HEK293 (cell line): ENCODE measurements around the gene IL13.

Experiments
- CTCF ChIA-PET: fragments of 350-600 bp; formaldehyde crosslinking; extraction: SDS; loops from one replicate; lab custom pipeline; 2021; ENCODE audit warnings: antibody characterized with exemption; lab: Yijun Ruan, JAX
- POLR2A ChIA-PET: fragments of 300-600 bp; formaldehyde crosslinking; extraction: SDS; loops from one replicate; lab custom pipeline; 2020; ENCODE audit warnings: antibody characterized with exemption, inconsistent platforms; lab: Yijun Ruan, JAX
- H3K27ac ChIP-seq: fragments of 200-500 bp; sonication (Bioruptor generic); 2 replicates; pipeline ENCODE4 v1.5.1; 2014; ENCODE audit warnings: low read depth, low read length, control low read depth, inconsistent platforms; ENCODE audit errors: extremely low read depth
- H3K36me3 ChIP-seq, 2 experiments: fragments of 200-500 bp in 1 of 2; sonication (Bioruptor generic) in 1 of 2; 1 replicate in 1 of 2; 2 replicates in 1 of 2; pipeline ENCODE4 v1.5.1; 2014 to 2017; ENCODE audit warnings: inconsistent platforms in 2 of 2, low read length in 2 of 2; ENCODE audit not compliant: control insufficient read depth in 2 of 2, insufficient read depth in 1 of 2
- H3K4me1 ChIP-seq: fragments of 200-500 bp; sonication (Bioruptor generic); 2 replicates; pipeline ENCODE4 v1.5.1; 2014; ENCODE audit warnings: mild to moderate bottlenecking, low read length, inconsistent platforms; ENCODE audit not compliant: control insufficient read depth, insufficient read depth
- H3K4me3 ChIP-seq: 2 replicates; pipeline ENCODE4 v1.5.1; 2011; ENCODE audit warnings: low read depth, mild to moderate bottlenecking, control low read depth, low read length, moderate library complexity
- H3K9me3 ChIP-seq: fragments of 200-500 bp; sonication (Bioruptor generic); 2 replicates; pipeline ENCODE4 v1.5.1; 2014; ENCODE audit warnings: low read depth, low read length, inconsistent platforms; ENCODE audit not compliant: control insufficient read depth, insufficient read depth
- GLIS2 ChIP-seq: fragments of 450-650 bp; formaldehyde crosslinking; IDR thresholded peaks from 2 replicates; pipeline ENCODE4 v1.5.1; 2016; ENCODE audit warnings: missing biosample characterization, missing genetic modification characterization
- KLF9 ChIP-seq: fragments of 450-650 bp; formaldehyde crosslinking; IDR thresholded peaks from 2 replicates; pipeline ENCODE4 v1.5.1; 2016; ENCODE audit warnings: missing biosample characterization, missing genetic modification characterization, low read depth
- OVOL3 ChIP-seq: fragments of 450-650 bp; formaldehyde crosslinking; IDR thresholded peaks from 2 replicates; pipeline ENCODE4 v1.5.1; 2016; ENCODE audit warnings: missing biosample characterization, missing genetic modification characterization
- SP7 ChIP-seq: fragments of 450-650 bp; formaldehyde crosslinking; IDR thresholded peaks from 2 replicates; pipeline ENCODE4 v1.5.1; 2016; ENCODE audit warnings: missing biosample characterization, missing genetic modification characterization
- YY1 ChIP-seq: fragments of 450-650 bp; formaldehyde crosslinking; IDR thresholded peaks from 2 replicates; pipeline ENCODE4 v1.5.1; 2018; ENCODE audit warnings: missing biosample characterization, missing genetic modification characterization
- ZFHX2 ChIP-seq: fragments of 450-650 bp; formaldehyde crosslinking; conservative IDR thresholded peaks from 2 replicates; pipeline ENCODE4 v1.5.1; 2016; ENCODE audit warnings: missing biosample characterization, missing genetic modification characterization
- ZIC2 ChIP-seq: fragments of 450-650 bp; formaldehyde crosslinking; IDR thresholded peaks from 2 replicates; pipeline ENCODE4 v1.5.1; 2016; ENCODE audit warnings: missing biosample characterization, missing genetic modification characterization
- ZNF10 ChIP-seq: fragments of 450-650 bp; formaldehyde crosslinking; IDR thresholded peaks from 2 replicates; pipeline ENCODE4 v1.5.1; 2017; ENCODE audit warnings: missing biosample characterization, missing genetic modification characterization
- ZNF114 ChIP-seq: fragments of 450-650 bp; formaldehyde crosslinking; IDR thresholded peaks from 2 replicates; pipeline ENCODE4 v1.5.0; 2017; ENCODE audit warnings: missing biosample characterization, missing genetic modification characterization
- ZNF146 ChIP-seq: fragments of 450-650 bp; formaldehyde crosslinking; IDR thresholded peaks from 2 replicates; pipeline ENCODE4 v1.5.1; 2016; ENCODE audit warnings: missing biosample characterization, missing genetic modification characterization
- ZNF148 ChIP-seq: fragments of 450-650 bp; formaldehyde crosslinking; IDR thresholded peaks from 2 replicates; pipeline ENCODE4 v1.5.0; 2017; ENCODE audit warnings: missing biosample characterization, missing genetic modification characterization, borderline replicate concordance
- ZNF157 ChIP-seq: fragments of 450-650 bp; formaldehyde crosslinking; IDR thresholded peaks from 2 replicates; pipeline ENCODE4 v1.5.1; 2016; ENCODE audit warnings: missing biosample characterization, missing genetic modification characterization
- ZNF184 ChIP-seq: fragments of 450-650 bp; IDR thresholded peaks from 2 replicates; pipeline ENCODE4 v1.5.1; 2018; ENCODE audit warnings: missing biosample characterization, mild to moderate bottlenecking, missing genetic modification characterization
- ZNF280D ChIP-seq: fragments of 450-650 bp; formaldehyde crosslinking; IDR thresholded peaks from 2 replicates; pipeline ENCODE4 v1.5.1; 2016; ENCODE audit warnings: missing biosample characterization, missing genetic modification characterization
- ZNF449 ChIP-seq: fragments of 450-650 bp; formaldehyde crosslinking; IDR thresholded peaks from 2 replicates; pipeline ENCODE4 v1.5.1; 2017; ENCODE audit warnings: missing biosample characterization, mild to moderate bottlenecking, missing genetic modification characterization, moderate library complexity
- ZNF518A ChIP-seq: fragments of 450-650 bp; formaldehyde crosslinking; conservative IDR thresholded peaks from 2 replicates; pipeline ENCODE4 v1.5.1; 2016; ENCODE audit warnings: low read depth, missing biosample characterization, missing genetic modification characterization
- ZNF561 ChIP-seq: fragments of 450-650 bp; IDR thresholded peaks from 2 replicates; pipeline ENCODE4 v1.5.1; 2018; ENCODE audit warnings: missing biosample characterization, missing genetic modification characterization, borderline replicate concordance
- ZNF629 ChIP-seq: fragments of 450-650 bp; formaldehyde crosslinking; IDR thresholded peaks from 2 replicates; pipeline ENCODE4 v1.5.1; 2017; ENCODE audit warnings: missing biosample characterization, missing genetic modification characterization
- ZNF670 ChIP-seq: fragments of 450-650 bp; formaldehyde crosslinking; IDR thresholded peaks from 2 replicates; pipeline ENCODE4 v1.5.1; 2016; ENCODE audit warnings: missing biosample characterization, missing genetic modification characterization, low read depth
- ZNF830 ChIP-seq: fragments of 450-650 bp; IDR thresholded peaks from 2 replicates; pipeline ENCODE4 v1.5.0; 2018; ENCODE audit warnings: missing biosample characterization, missing genetic modification characterization, low read depth, mild to moderate bottlenecking, moderate library complexity
- ZXDB ChIP-seq: fragments of 450-650 bp; formaldehyde crosslinking; IDR thresholded peaks from 2 replicates; pipeline ENCODE4 v1.5.1; 2016; ENCODE audit warnings: missing biosample characterization, missing genetic modification characterization

IL13 gene

GRCh38 chr5:132611965-132612364 lies 46.0 kb upstream of the IL13 start (continued):
- no peak for TF ChIP-seq ZNF148 (tag by site-specific recombination)
- TF ChIP-seq ZNF184 (tag by site-specific recombination): no peak
- TF ChIP-seq ZNF629 (tag by site-specific recombination): no peak
- TF ChIP-seq ZNF449 (tag by site-specific recombination): no peak
- no peak for TF ChIP-seq ZNF157
- TF ChIP-seq KLF9 (tag by site-specific recombination): no peak
- TF ChIP-seq ZNF146 (tag by site-specific recombination): peak; percentile 89; the same call in 1 of the 2 replicates
- peak; percentile 64; the same call in 1 of the 2 replicates for TF ChIP-seq ZNF10 (tag by site-specific recombination)
- TF ChIP-seq, all 188 proteins: peak for 3

- Histone ChIP-seq H3K4me3 (no peak overlapping the region), H3K4me1 (no peaks in the 10 kb centered on the region), H3K9me3 (no peaks in the 10 kb centered on the region), H3K27ac (no peak overlapping the region), H3K36me3 (peaks cover 28 to 74% of the 10 kb centered on the region in 2 experiments)
- TF ChIP-seq SP7 (tag by site-specific recombination) (no peak), ZNF629 (tag by site-specific recombination) (no peak), ZNF184 (tag by site-specific recombination) (no peak), ZNF114 (no peak), ZNF670 (tag by site-specific recombination) (no peak), ZNF561 (tag by site-specific recombination) (no peak), ZNF518A (tag by site-specific recombination) (no peak), ZNF830 (tag by site-specific recombination) (no peak), ZNF157 (no peak), ZXDB (no peak), ZIC2 (tag by site-specific recombination) (no peak), ZNF280D (no peak), ZFHX2 (tag by site-specific recombination) (no peak), OVOL3 (no peak), YY1 (tag by site-specific recombination) (no peak), GLIS2 (no peak)
- CTCF ChIA-PET: interaction anchor here (0.6 to 0.9 kb wide), 3 partner anchors 35 to 200 kb away, joined by 3 to 4 read pairs (median 3); partner anchors contain the start of gene SOWAHA
- POLR2A ChIA-PET: no interaction called here
These were observed 45.1 kb upstream of the IL13 start for GRCh38 chr5:132612846-132613245.
